Measurements from ENCODE around the gene CEP55. TPM values are rescaled to one million over a fixed set of nuclear protein-coding genes. Genes with fewer than 3 reads are reported as not detected.
A peak's percentile ranks its signal among the peaks of the same experiment; 100 is the strongest.

The CEP55 gene
- polyA plus RNA-seq, 4 donors, result 0.27 to 21.7 (median 3.2) TPM

DNA sequence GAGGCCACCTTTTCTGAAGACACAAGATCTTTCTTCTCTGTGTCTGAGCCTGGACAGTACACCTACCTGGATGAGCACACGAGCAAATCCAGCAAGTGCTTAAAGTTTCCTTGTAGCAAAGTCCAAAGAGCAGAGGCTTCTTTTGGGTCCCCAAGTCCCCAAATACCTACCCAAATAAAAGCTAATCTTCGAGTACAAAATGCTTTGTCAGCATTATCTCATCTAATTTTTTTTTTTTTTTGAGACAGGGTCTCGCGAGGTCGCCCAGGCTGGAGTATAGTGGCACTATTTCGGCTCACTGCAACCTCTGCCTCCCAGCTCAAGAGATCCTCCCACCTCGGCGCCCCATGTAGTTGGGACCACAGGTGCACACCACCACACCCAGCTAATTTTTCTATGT lies 38.9 kb upstream of the CEP55 start:
- Histone ChIP-seq H3K4me1 (ENCODE audit: control insufficient read depth in 3 of 3, insufficient read depth in 2 of 3, low read depth in 1 of 3, low read length in 2 of 3) (peaks cover 0 to 32% (median 7%) of the 10 kb centered on the region in 3 donors), H3K4me3 (ENCODE audit: low read depth in 1 of 3, low read length in 3 of 3) (no peak overlapping the region), H3K9me3 (ENCODE audit: control insufficient read depth in 2 of 2, insufficient read depth in 1 of 2, low read depth in 1 of 2, low read length in 1 of 2) (no peaks in the 10 kb centered on the region), H3K27me3 (ENCODE audit: control insufficient read depth in 3 of 3, insufficient read depth in 3 of 3, low read length in 3 of 3) (no peaks in the 10 kb centered on the region), H3K36me3 (ENCODE audit: control insufficient read depth in 3 of 3, insufficient read depth in 2 of 3, low read depth in 1 of 3, low read length in 3 of 3) (peaks cover 0 to 13% (median 0%) of the 10 kb centered on the region in 3 donors), H3K27ac (ENCODE audit: low read depth in 1 of 3, low read length in 2 of 3) (no peak overlapping the region)
- 70 to 77% (median 72%) methylated on average over 8 of the region's 8 CpGs for WGBS, 3 donors
- no peak for DNase-seq
- no peak for FAIRE-seq

DNA sequence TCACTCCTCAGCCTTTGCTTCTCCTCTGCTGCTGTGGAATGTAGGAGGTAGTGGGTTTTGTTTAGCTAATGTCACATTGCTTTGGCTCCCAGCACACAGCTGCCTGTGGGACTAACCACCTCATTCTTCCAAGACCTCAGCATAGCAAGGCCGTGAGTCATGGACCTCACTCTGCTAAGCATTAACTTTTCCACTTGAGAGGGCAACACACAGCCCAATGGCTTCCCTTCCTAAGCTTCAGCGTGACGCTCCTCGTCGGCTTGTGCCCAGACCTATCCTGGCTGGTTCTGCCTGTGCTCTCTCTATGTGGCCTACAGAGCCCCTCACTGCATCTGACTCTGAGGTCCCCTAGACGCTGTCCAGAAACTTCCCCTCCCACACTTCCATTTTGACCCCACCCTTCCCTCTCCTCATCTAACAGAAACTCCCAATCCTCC lies 37.6 kb upstream of the CEP55 start:
- no peak for FAIRE-seq
- WGBS, 3 donors, result 26 to 55% (median 29%) methylated on average over 6 of the region's 6 CpGs
- peaks cover 0 to 37% (median 7%) of the 10 kb centered on the region in 3 donors for H3K4me1 ChIP-seq (ENCODE audit: control insufficient read depth in 3 of 3, insufficient read depth in 2 of 3, low read depth in 1 of 3, low read length in 2 of 3)
- H3K27ac ChIP-seq (ENCODE audit: low read depth in 1 of 3, low read length in 2 of 3), result peak overlapping the region in 2 of 3 donors; percentile 73 to 77
- peak; percentile 84 to 90 for DNase-seq
- H3K4me3 ChIP-seq (ENCODE audit: low read depth in 1 of 3, low read length in 3 of 3), result no peak overlapping the region
- peaks cover 0 to 13% (median 0%) of the 10 kb centered on the region in 3 donors for H3K36me3 ChIP-seq (ENCODE audit: control insufficient read depth in 3 of 3, insufficient read depth in 2 of 3, low read depth in 1 of 3, low read length in 3 of 3)
- no peaks in the 10 kb centered on the region for H3K9me3 ChIP-seq (ENCODE audit: control insufficient read depth in 2 of 2, insufficient read depth in 1 of 2, low read depth in 1 of 2, low read length in 1 of 2)
- no peaks in the 10 kb centered on the region for H3K27me3 ChIP-seq (ENCODE audit: control insufficient read depth in 3 of 3, insufficient read depth in 3 of 3, low read length in 3 of 3)

DNA sequence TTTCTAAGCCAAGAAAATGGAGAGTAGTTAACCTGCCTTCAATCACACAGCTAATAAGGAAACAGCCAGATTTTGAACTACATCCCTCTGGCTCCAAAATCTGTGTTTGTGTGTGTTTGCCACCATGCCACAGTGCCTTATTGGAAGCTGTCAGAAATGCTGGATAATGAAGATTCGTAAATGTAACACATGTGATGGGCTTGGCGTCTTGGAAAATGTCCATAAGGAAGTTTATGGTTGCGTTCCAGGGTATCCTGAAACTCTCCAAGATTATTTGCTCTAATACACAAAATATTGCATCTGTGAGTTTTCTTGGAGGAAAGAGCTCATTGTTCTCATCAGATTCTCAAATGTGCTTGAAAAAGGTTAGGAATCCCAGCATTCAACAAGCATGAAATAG lies 36.9 kb upstream of the CEP55 start:
- Histone ChIP-seq H3K27me3 (ENCODE audit: control insufficient read depth in 3 of 3, insufficient read depth in 3 of 3, low read length in 3 of 3) (no peaks in the 10 kb centered on the region), H3K27ac (ENCODE audit: low read depth in 1 of 3, low read length in 2 of 3) (peak overlapping the region in 2 of 3 donors; percentile 73 to 77), H3K9me3 (ENCODE audit: control insufficient read depth in 2 of 2, insufficient read depth in 1 of 2, low read depth in 1 of 2, low read length in 1 of 2) (no peaks in the 10 kb centered on the region), H3K4me3 (ENCODE audit: low read depth in 1 of 3, low read length in 3 of 3) (no peak overlapping the region), H3K36me3 (ENCODE audit: control insufficient read depth in 3 of 3, insufficient read depth in 2 of 3, low read depth in 1 of 3, low read length in 3 of 3) (peaks cover 0 to 12% (median 0%) of the 10 kb centered on the region in 3 donors), H3K4me1 (ENCODE audit: control insufficient read depth in 3 of 3, insufficient read depth in 2 of 3, low read depth in 1 of 3, low read length in 2 of 3) (peaks cover 0 to 43% (median 10%) of the 10 kb centered on the region in 3 donors)
- DNase-seq (no peak), FAIRE-seq (no peak)
- WGBS, 3 donors, result 52 to 82% (median 52%) methylated on average over 3 of the region's 3 CpGs

DNA sequence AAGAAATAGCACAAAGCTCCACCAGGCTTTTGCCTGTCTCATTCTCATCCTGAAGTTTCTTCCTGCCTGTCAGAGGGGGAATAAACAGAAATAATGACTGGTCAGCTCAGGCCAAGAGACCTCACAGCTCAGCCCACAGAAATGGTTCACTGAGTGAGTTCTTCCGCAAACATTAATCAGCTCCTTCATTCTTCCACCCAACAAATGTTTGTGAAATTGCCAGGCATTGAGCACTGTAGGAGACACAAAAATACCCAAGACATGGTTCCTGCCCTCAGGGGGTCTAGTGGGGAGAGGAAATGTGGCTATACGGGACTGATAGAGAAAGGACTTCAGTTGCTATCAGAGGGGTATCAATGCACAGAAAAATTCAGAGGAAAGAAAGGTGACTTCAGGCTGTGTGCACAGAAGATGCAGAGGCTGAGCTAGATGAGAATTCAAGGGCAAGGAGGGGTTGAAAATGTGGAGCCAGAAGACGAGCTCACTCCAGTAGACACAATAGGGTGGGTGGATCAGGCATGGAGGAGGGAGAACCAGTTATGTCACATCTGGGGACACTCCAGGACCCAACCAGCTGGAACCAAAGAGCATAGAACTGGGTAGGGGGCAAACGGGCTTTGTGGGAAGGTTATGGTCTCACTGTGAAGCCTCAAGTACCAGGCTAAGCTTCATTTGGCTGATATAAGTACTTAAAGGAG lies 35.2 kb upstream of the CEP55 start:
- WGBS, 3 donors, result 53 to 83% (median 60%) methylated on average over 4 of the region's 4 CpGs

DNA sequence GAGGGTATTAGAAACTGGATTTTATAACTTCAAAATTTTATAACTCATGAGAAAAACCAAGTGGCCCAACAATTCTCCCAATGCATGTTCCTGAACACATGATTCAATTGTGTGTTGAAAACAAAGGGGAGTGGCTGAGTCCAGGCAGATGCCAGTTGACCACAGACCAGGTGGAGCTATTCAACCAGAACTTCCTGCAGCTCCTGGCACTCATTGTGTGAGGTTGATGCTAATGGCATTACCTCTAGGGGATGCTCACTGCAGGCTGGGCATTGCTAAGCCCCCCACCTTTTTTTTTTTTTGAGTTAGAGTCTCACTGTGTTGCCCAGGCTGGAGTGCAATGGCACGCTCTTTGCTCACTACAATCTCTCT lies 34.6 kb upstream of the CEP55 start:
- no peak overlapping the region for H3K4me3 ChIP-seq (ENCODE audit: low read depth in 1 of 3, low read length in 3 of 3)
- no peaks in the 10 kb centered on the region for H3K27me3 ChIP-seq (ENCODE audit: control insufficient read depth in 3 of 3, insufficient read depth in 3 of 3, low read length in 3 of 3)
- peaks cover 0 to 12% (median 0%) of the 10 kb centered on the region in 3 donors for H3K36me3 ChIP-seq (ENCODE audit: control insufficient read depth in 3 of 3, insufficient read depth in 2 of 3, low read depth in 1 of 3, low read length in 3 of 3)
- WGBS, 3 donors, result 93 to 100% (median 100%) methylated on average over 1 of the region's 1 CpG
- peaks cover 0 to 56% (median 17%) of the 10 kb centered on the region in 3 donors for H3K4me1 ChIP-seq (ENCODE audit: control insufficient read depth in 3 of 3, insufficient read depth in 2 of 3, low read depth in 1 of 3, low read length in 2 of 3)
- DNase-seq (no peak), FAIRE-seq (no peak)
- H3K27ac ChIP-seq (ENCODE audit: low read depth in 1 of 3, low read length in 2 of 3), result peak overlapping the region in 2 of 3 donors; percentile 34 to 77
- H3K9me3 ChIP-seq (ENCODE audit: control insufficient read depth in 2 of 2, insufficient read depth in 1 of 2, low read depth in 1 of 2, low read length in 1 of 2), result no peaks in the 10 kb centered on the region

More for the DNA sequence above, 35.2 kb upstream of the CEP55 start:
- DNase-seq, result no peak
- H3K36me3 ChIP-seq (ENCODE audit: control insufficient read depth in 3 of 3, insufficient read depth in 2 of 3, low read depth in 1 of 3, low read length in 3 of 3), result peaks cover 0 to 9% (median 0%) of the 10 kb centered on the region in 3 donors
- no peaks in the 10 kb centered on the region for H3K27me3 ChIP-seq (ENCODE audit: control insufficient read depth in 3 of 3, insufficient read depth in 3 of 3, low read length in 3 of 3)
- peak overlapping the region in 2 of 3 donors; percentile 34 to 77 for H3K27ac ChIP-seq (ENCODE audit: low read depth in 1 of 3, low read length in 2 of 3)
- peaks cover 0 to 56% (median 17%) of the 10 kb centered on the region in 3 donors for H3K4me1 ChIP-seq (ENCODE audit: control insufficient read depth in 3 of 3, insufficient read depth in 2 of 3, low read depth in 1 of 3, low read length in 2 of 3)
- no peak for FAIRE-seq
- H3K4me3 ChIP-seq (ENCODE audit: low read depth in 1 of 3, low read length in 3 of 3), result no peak overlapping the region
- no peaks in the 10 kb centered on the region for H3K9me3 ChIP-seq (ENCODE audit: control insufficient read depth in 2 of 2, insufficient read depth in 1 of 2, low read depth in 1 of 2, low read length in 1 of 2)

DNA sequence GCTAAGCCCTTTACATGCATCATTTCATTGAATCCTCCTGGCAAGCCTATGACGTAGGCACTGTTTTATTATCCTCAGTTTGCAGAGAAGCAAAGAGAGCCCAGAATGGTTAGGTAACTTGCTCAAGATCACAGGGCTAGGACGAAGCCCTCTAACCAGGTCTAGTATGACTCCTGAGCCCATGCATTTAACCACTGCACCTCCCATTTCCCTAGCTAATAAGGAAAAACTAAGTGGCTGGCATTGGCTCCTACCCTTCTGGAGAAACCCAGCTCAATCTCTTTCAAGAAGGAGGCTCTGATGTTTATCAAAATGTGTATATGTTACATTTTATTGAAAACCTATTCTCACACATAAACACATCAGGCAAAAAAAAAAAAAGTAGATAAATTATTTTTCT lies 34.0 kb upstream of the CEP55 start:
- FAIRE-seq, result no peak
- Histone ChIP-seq H3K9me3 (ENCODE audit: control insufficient read depth in 2 of 2, insufficient read depth in 1 of 2, low read depth in 1 of 2, low read length in 1 of 2) (no peaks in the 10 kb centered on the region), H3K27me3 (ENCODE audit: control insufficient read depth in 3 of 3, insufficient read depth in 3 of 3, low read length in 3 of 3) (no peaks in the 10 kb centered on the region), H3K4me1 (ENCODE audit: control insufficient read depth in 3 of 3, insufficient read depth in 2 of 3, low read depth in 1 of 3, low read length in 2 of 3) (peaks cover 0 to 52% (median 17%) of the 10 kb centered on the region in 3 donors), H3K4me3 (ENCODE audit: low read depth in 1 of 3, low read length in 3 of 3) (no peak overlapping the region), H3K27ac (ENCODE audit: low read depth in 1 of 3, low read length in 2 of 3) (peak overlapping the region in 1 of 3 donors; percentile 38), H3K36me3 (ENCODE audit: control insufficient read depth in 3 of 3, insufficient read depth in 2 of 3, low read depth in 1 of 3, low read length in 3 of 3) (peaks cover 0 to 12% (median 0%) of the 10 kb centered on the region in 3 donors)
- WGBS, 3 donors, result 45 to 80% (median 45%) methylated on average over 2 of the region's 2 CpGs
- DNase-seq, result no peak

DNA sequence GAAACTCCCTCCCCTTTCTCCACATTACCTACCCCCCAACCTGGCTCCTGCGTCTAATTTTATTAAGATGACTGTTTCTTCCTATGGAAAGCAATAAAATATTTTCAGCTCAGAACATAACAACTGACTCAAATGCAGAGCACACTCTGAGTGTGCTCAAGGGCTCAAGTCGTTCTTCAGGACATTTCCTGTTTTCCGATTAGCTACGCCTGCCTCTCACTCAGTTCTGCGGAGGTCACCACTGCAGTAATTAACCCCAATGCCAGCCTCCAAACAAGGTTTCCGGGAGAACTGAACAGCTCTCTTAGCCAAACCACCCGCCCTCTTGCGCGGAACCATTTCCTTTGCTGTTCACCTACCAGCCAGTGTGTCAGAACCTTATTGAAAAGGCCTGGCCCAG lies 33.5 kb upstream of the CEP55 start:
- no peak for FAIRE-seq

DNA sequence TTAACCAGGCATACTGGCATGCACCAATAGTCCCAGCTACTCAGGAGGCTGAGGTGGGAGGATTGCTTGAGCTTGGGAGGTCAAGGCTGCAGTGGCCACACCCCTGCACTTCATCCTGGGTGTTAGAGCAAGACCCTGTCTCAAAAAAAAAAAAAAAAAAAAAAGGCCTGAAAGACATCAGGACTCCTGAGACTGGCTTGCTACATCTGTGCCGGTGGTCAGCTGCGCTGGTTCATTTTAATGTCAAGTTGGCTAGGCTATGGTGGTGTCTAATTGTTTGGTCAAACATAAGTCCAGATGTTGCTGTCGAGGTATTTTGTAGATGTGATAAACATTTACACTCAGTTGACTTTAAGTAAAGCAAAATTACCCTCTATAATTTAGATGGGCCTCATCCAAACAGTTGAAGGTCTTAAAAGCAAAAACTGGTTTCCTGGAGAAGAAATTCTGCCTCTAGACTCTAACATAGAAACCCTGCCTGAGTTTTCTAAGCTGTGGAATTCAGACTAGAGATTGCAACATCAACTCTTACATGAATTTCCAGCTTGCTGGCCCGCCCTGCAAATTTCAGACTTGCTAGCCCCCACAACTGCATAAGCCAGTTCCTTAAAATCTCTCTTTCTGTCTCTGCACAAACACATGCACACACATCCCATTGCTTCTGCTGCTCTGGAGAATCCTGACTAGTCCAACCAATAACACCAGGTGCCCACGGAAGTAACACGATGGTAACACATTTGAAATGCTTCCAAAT lies 32.5 kb upstream of the CEP55 start:
- DNase-seq, result no peak
- Histone ChIP-seq H3K4me3 (ENCODE audit: low read depth in 1 of 3, low read length in 3 of 3) (no peak overlapping the region), H3K4me1 (ENCODE audit: control insufficient read depth in 3 of 3, insufficient read depth in 2 of 3, low read depth in 1 of 3, low read length in 2 of 3) (peaks cover 0 to 39% (median 14%) of the 10 kb centered on the region in 3 donors), H3K36me3 (ENCODE audit: control insufficient read depth in 3 of 3, insufficient read depth in 2 of 3, low read depth in 1 of 3, low read length in 3 of 3) (peaks cover 0 to 16% (median 0%) of the 10 kb centered on the region in 3 donors), H3K27ac (ENCODE audit: low read depth in 1 of 3, low read length in 2 of 3) (peak overlapping the region in 2 of 3 donors; percentile 31 to 77), H3K27me3 (ENCODE audit: control insufficient read depth in 3 of 3, insufficient read depth in 3 of 3, low read length in 3 of 3) (no peaks in the 10 kb centered on the region), H3K9me3 (ENCODE audit: control insufficient read depth in 2 of 2, insufficient read depth in 1 of 2, low read depth in 1 of 2, low read length in 1 of 2) (no peaks in the 10 kb centered on the region)
- no peak for FAIRE-seq
- WGBS, 3 donors, result 57 to 87% (median 73%) methylated on average over 6 of the region's 6 CpGs

More for the DNA sequence above, 33.5 kb upstream of the CEP55 start:
- Histone ChIP-seq H3K36me3 (ENCODE audit: control insufficient read depth in 3 of 3, insufficient read depth in 2 of 3, low read depth in 1 of 3, low read length in 3 of 3) (peaks cover 0 to 12% (median 0%) of the 10 kb centered on the region in 3 donors), H3K27me3 (ENCODE audit: control insufficient read depth in 3 of 3, insufficient read depth in 3 of 3, low read length in 3 of 3) (no peaks in the 10 kb centered on the region), H3K4me3 (ENCODE audit: low read depth in 1 of 3, low read length in 3 of 3) (no peak overlapping the region), H3K4me1 (ENCODE audit: control insufficient read depth in 3 of 3, insufficient read depth in 2 of 3, low read depth in 1 of 3, low read length in 2 of 3) (peaks cover 0 to 47% (median 17%) of the 10 kb centered on the region in 3 donors), H3K9me3 (ENCODE audit: control insufficient read depth in 2 of 2, insufficient read depth in 1 of 2, low read depth in 1 of 2, low read length in 1 of 2) (no peaks in the 10 kb centered on the region), H3K27ac (ENCODE audit: low read depth in 1 of 3, low read length in 2 of 3) (peak overlapping the region in 1 of 3 donors; percentile 69)
- no peak for DNase-seq
- WGBS, 3 donors, result 57 to 72% (median 57%) methylated on average over 9 of the region's 9 CpGs
